HG03558 (cell line): ENCODE data around the gene MLST8.

Source experiments
- ATAC-seq: cut with Tn5 transposase; IDR thresholded peaks from one replicate; pipeline ENCODE4 v1.9.1; 2021; ENCODE audit warnings: moderate number of reproducible peaks; ENCODE audit not compliant: unreplicated experiment; ENCODE audit errors: extremely low read depth

MLST8 gene

DNA sequence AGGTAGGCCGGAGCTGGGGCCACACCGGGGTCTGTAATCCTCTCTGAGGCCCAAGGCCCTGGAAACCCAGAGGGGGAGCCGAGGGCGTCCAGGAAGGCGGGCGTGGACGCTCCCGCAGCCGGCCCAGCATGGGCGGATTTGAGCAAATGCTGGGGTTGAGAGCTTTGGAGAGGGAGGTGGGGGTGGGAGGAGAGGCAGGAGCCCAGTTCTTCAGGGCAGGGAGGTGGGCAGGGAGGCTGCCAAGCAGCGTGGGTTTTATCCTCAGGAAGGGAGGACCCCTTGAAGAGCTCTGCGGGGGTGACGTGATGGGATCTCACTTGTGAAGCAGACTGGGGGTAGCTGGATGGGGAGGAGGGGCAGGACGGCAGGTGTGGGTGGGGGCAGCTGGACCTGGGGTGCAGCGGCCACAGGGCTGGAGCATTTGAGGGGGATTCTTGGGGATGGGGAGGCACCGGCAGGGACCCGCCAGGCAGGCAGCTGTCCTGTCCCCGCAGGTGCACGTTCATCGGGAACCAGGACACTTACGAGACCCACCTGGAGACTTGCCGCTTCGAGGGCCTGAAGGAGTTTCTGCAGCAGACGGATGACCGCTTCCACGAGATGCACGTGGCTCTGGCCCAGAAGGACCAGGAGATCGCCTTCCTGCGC is 32.4 kb upstream of the MLST8 start:
- no peak for ATAC-seq

DNA sequence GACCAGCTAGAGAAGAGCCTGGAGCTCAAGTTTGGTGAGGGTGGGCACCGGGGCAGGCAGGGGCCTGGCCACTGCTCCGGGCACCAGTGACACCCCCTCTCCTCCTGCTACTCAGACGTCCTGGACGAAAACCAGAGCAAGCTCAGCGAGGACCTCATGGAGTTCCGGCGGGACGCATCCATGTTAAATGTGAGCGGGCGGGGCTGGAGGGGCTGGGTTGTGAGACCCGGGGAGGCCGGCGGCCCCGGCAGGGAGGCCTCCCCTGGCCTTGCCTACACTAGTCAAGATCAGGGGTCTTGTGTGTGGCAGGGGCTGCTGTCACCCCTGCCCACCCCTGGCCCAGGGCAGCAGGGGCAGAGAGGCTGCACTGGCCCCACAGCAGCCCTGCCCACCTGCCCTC is 31.9 kb upstream of the MLST8 start:
- no peak for ATAC-seq

DNA sequence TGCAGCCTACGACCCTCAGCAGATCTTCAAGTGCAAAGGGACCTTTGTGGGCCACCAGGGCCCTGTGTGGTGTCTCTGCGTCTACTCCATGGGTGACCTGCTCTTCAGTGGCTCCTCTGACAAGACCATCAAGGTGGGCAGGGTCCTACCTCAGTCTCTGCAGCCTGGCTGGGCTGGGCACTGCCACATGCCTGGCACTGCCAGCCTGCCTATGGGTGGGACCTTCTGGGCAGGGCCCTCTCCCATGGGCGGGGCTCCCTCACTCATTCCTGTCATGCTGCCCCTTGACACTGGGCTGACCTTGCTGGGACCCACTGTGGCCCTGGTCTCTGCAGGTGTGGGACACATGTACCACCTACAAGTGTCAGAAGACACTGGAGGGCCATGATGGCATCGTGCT is 31.3 kb upstream of the MLST8 start:
- ATAC-seq: no peak

DNA sequence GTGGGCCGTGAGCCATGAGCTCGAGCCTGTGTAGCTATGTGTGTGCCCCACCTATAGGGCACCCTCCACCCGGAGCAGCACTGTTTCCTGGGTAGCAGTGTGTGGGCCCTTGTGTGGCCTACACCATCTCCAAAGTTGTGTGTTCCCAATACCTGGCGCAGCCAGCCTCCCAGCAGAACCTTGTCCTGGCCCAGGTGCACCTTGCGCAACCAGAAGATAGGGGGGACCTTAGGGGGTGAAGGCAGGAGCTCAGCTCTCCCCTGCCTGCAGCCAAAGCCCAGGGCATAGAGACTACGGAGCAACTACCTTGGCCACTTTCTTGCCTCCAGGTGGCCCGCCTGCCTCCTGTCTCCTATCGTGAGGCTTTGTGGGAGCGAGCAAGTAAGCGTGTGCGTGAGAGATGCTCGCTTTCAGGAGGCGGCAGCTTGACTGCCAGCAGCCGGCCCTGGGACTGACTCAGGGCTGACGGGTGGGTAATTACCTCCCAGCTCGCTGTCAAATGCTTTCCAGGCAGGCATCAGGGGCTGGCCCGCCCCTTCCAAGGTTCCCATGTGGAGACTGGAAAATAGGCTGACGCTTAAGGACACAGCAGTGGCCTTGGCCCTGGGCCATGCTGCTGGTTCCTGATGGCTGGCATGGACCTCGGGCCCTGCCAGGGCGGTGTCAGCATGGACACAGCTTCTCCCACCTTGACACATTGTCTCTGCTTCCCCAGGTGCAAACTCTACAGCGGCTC is 30.7 kb upstream of the MLST8 start:
- ATAC-seq: no peak

DNA sequence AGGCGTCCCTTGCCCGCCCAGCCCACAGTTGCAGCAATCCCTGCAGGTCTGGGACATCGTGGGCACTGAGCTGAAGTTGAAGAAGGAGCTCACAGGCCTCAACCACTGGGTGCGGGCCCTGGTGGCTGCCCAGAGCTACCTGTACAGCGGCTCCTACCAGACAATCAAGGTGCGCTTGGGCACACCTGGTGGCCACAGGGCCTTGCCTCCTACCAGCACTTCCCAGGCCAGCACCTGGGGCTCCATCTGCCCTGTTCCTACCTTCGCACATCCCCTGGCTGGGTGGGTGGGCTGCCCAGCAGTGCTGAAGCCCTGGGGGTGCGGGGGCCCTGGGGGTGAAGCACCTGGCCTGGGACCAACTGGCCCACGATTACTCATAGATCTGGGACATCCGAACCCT is 29.8 kb upstream of the MLST8 start:
- no peak for ATAC-seq

DNA sequence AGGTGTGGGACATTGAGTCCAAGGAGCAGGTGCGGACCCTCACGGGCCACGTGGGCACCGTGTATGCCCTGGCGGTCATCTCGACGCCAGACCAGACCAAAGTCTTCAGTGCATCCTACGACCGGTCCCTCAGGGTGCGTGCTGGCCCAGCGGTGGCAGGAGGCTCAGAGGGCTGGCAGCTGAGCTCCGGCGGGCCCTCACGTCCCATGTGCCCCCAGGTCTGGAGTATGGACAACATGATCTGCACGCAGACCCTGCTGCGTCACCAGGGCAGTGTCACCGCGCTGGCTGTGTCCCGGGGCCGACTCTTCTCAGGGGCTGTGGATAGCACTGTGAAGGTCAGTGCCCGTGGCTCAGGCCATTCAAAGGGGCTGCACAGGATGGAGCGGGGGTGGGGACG is 29.2 kb upstream of the MLST8 start:
- ATAC-seq: no peak

DNA sequence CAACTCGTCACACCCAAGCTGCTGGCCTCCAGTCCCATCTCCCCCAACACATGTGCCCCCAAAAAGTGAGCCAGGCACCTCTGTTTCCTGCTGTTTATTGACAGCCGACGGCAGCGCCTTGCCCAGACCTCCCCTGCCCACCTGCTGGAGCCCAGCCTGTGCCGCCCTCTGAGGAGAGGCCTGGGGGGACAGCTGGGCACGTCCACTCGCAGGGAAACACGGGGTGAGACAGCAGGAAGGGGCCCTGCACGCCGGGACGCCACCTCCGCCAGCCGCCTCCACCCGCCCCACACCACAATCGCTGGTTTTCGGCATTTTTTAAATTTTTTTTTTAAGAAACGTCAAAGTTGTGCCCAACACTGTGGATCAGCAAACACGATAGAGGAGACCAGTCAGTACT is 28.2 kb upstream of the MLST8 start:
- ATAC-seq: no peak

DNA sequence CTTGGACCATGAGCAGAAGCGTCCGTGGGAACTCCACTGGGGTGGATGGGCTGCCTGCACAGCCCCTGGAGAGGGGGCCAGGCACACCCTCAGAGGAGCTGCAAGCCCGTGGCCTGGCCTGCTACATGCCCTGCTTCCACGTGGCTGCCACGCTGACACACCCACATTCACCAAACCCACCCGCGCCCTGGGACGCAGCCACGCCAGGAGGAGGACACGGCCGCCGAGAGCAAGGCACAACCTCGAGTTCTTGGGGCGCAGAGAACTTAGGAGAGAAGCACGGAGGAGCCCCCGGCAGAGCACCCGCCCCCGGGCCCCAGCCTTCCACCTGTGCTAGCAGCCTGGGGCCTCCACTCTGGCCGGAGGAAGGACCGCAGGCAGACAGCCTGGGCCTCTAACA is 27.7 kb upstream of the MLST8 start:
- ATAC-seq: no peak

DNA sequence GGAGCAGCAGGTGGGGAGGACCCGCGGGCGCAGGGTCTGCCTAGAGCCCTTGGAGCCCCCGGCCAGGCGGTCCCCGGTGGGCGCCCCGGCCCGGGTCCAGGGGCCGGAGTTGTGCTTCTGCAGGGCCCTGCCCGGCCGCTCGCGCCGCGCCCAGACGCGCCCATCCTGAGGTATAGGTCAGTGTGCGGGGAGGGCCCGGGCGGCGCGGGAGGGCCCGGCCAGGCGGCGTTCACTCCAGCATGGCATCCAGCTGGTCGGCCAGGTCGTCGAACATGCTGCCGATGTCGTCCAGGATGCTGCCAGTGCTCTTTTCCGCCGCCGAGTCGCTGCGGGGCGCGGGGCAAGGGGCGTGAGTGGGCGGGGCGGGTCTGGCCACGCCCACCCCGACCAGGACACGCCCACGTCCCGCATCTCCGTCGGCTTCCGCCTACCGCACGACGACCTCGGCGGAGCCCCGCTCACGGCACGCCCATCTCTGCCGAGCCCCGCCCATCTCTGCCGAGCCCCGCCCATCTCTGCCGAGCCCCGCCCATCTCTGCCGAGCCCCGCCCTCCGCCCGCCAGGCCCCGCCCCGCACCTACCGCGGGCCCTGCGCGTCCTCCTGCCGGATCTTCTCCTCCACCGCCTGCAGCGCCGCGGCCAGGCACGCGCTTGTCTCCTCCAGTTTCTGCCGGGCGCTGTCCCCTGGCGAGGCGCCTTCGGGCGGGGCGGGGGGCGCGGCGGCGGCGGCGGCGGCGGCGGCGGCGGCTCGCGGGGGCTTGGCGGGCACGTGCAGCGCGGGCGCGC is 26.7 kb upstream of the MLST8 start:
- no peak for ATAC-seq

DNA sequence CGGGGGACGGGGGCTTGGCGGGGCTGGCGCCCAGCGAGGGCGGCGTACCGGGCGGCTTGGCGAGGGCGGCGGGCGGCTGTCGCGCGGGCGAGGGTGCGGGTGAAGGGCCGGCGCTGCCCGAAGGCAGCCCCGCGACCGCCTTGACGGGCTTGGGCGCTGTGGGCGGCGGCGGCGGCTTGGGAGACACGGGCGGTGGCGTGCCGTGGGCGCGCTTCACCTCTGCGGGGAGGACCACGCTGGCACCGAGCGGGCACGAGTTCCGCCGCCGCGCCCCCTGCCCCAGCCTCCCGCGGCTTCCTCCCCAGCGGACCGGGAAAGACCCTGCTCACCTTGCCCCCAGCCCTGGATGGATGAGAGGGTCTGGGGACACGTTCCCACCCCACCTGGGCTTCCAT is 26.1 kb upstream of the MLST8 start:
- ATAC-seq: no peak

DNA sequence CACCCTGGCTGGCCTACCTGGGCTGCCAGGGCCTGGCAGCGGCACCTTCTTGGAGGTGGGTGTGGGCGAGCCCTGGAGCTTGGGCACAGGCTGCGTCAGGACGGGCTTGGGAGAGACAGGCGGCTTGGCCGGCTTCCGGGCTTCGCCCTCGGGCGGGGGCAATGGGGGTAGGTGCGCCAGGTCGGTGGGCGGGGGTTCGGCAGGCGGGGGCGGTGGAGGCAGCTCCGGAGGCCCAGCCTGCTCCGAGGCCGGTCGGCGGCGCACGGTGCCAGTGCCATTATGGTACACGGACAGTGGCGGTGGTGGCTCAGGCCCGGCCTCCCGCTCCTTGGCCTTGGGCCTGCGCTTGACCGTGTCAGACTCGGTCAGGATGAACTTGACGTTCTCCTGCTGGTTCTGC is 25.7 kb upstream of the MLST8 start:
- ATAC-seq: no peak

DNA sequence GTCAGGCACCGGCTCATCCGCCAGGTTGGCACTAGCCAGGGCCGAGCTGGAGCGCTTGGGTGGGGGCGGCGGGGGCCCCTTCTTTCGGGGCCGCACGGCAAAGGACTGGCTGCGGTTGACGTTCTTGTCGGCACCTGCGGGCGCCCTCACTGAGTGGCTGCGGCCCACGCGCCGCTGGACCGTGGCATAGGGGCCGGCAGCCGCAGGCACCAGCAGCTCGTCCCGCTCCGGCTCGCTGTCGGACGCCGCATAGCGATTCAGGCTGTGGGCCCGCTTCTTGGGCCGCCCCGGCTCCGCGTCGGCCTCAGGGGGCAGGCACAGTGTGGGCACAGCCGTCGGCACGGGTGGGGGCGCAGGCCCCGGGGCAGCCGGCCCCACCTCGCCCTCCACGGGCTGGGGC is 24.8 kb upstream of the MLST8 start:
- no peak for ATAC-seq

DNA sequence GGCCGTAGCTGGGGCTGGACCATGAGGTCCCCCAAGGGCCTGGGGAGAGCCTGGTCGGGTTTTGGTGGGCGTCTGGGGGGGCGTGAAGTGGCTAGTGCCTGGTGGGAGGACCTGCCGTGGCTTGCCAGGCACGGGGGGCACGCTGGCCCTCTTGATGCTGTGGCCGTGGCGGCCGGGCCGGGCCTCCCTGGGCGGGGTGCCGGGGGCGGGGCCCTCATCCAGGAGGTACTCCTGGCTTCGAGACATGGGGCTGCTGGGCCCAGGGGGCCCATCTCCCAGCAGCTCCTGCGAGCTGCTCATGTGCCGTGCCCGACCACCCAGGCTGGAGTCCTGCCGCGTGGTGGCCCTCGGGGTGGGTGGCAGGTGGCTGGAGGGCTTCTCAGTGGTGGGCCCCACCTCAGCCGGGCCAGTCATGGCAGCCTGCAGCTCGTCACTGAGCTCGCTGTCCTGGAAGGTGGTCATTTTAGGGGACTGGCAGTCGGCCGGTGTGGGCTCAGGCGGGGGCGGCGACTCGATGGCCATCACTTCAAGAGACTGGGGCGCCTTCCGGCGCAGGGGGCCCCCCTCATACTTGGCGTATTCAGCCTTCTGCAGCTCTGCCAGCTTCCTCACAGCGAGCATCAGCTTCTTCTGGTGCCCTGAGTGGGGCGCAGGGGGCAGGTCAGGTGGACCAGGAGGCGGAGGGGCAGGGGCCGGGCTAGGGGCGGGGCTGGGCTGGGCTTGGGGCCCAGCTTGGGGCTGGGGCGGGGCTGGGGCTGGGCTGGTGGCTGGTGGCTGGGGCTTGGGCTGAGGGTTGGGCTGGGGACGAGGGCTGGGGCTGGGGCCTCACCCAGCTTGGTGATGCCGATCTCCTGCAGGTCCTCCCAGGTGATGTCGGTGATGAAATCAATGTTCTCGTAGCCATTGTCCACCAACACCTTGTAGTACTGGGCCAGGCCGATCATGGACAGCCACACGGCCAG is 24.0 kb upstream of the MLST8 start:
- no peak for ATAC-seq

DNA sequence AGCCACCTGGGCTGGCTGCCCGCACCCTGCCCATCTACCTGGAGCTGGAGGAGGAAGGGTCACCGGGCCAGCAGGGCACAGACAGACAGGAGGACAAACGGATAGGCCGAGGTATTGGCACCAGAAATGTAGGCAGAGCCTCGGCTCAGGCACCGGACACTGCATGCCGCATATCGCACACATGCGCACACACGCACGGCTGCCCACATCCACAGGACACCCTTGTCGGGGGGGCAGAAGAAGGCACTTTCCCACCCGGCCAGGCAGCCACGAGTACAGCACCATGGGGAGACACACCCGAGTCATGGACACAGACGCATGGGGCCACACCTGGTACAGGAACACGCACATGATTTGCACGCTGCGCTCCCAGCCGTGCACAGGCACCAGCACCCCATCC is 23.3 kb upstream of the MLST8 start:
- ATAC-seq: no peak

DNA sequence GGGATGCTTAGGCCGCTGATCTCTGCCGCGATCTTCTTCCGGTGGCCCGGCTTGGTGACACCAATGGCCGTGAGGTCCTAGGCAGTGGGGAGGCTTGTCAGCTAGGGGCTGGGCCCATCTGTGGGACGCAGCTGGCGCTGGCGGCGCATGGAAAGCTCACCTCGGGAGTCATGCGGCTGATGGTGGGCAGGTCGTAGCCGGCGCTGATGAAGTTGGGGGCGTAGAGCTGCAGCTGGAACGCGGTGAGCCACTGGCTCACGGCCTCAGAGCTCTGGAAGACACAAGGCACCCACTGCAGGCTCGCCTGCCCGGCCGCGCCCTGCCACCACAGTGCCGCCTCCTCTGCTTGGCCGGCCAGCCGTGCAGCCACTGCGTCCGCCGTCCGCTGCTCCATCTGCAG is 21.6 kb upstream of the MLST8 start:
- no peak for ATAC-seq

DNA sequence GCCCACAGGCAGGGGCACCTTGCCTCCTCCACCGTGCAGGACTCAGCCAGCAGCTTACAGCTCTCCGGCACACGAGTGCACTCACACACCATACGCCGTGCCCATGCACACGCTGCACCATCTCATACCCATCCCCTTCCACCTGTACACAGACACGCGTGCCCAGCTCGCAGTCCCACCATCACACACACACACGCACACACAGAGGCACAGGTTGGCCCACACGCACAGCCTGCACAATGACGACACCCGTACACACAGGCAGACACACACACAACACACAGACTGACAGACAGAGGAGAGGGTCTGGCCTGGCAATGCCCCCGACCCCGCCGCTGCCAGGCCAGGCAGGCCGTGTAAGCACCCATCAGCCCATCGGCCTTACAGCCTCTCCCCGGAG is 20.9 kb upstream of the MLST8 start:
- no peak for ATAC-seq

DNA sequence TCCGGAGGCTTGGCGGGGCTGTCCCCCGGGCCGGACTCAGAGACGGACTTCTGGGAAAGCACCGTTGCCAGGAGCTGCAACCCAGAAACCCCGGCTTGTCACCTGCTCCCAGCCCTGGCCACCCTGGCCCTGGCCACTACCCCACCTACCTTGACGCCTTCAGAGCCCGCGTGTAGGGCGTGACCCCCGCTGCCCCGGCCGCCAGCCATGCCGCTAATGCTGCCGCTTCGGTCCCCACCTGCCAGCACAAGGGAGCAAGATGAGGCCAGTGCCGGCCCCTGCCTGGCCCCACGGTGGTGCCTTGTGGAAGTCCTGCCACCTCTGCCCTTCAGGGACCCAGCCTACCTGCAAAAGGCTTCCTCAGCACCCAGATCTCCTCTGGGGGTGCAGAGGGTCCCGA is 20.3 kb upstream of the MLST8 start:
- no peak for ATAC-seq

DNA sequence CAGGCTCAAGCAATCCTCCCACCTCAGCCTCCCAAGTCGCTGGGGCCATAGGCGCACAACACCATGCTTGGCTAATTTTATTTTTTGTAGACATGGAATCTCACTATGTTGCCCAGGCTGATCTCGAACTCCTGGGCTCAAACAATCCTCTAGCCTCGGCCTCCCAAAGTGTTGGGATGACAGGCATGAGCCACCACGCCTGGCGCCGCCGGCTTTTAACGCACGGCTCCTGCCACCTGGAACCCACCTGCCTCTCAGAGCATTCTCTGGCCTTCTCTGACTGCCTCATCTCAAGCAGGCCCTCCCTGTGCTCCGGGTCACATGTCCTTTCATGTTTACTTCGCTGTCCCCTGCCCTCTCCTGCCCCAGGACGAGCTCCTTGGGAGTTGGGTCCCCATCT is 19.2 kb upstream of the MLST8 start:
- no peak for ATAC-seq

DNA sequence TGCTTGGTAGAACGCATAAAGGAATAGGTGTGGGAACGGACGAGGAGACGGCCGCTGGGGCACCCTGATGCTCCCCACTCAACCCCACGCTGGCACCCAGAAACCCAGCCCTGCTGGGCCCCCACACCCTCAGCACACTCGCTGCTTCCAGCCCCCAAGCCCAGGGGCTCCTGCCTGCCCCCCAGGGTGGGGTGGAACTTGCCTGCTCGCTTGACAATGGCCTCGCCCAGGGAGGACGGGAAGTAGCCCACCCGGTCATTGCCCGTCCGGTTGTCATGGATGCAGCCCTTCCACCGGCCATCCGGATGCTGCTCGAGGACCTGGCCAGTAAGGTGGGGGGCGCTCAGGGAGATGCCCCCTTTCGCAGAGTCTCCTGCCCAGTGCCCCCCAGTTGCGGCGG is 18.7 kb upstream of the MLST8 start:
- no peak for ATAC-seq

DNA sequence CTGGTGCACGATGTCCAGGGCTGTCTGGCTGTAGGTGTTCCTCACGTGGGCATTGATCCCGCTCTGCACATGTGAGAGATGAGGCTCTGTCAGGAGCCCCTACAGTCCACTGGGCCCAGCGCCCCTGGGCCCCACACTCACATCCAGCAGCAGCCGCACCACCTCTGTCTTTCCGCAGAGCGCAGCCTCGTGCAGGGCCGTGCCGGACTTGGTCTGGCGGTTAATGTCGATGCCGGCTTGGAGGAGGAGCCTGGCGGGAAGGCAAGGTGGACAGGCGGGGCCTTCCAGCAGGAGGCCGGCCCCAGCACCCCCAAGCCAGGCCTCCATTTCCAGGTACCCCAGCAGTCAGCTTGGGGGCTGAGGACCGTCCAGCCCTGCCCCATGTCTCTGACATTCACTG is 18.0 kb upstream of the MLST8 start:
- ATAC-seq: no peak
